ENCODE results near the gene PPP1R1B.
"Not testable (repeated sequence)": the region's sequence is repeated elsewhere in the genome, so short reads cannot be mapped to it uniquely, and the experiment has no call there.

The PPP1R1B gene

GRCh38 chr17:39626171-39627046 lies at the start of gene PPP1R1B:
Gene PPP1R1B (plus strand): TSS chr17:39626952. CDS start chr17:39627393, 441 bp downstream.
- no peak for DNase-seq

- DNase-seq: no peak
Measured at GRCh38 chr17:39578272-39578671, 48.5 kb upstream of the PPP1R1B start.

GRCh38 chr17:39579318-39580081 lies 47.3 kb upstream of the PPP1R1B start:
- DNase-seq: no peak

GRCh38 chr17:39580082-39580468 lies 46.7 kb upstream of the PPP1R1B start:
- no peak for DNase-seq

DNA sequence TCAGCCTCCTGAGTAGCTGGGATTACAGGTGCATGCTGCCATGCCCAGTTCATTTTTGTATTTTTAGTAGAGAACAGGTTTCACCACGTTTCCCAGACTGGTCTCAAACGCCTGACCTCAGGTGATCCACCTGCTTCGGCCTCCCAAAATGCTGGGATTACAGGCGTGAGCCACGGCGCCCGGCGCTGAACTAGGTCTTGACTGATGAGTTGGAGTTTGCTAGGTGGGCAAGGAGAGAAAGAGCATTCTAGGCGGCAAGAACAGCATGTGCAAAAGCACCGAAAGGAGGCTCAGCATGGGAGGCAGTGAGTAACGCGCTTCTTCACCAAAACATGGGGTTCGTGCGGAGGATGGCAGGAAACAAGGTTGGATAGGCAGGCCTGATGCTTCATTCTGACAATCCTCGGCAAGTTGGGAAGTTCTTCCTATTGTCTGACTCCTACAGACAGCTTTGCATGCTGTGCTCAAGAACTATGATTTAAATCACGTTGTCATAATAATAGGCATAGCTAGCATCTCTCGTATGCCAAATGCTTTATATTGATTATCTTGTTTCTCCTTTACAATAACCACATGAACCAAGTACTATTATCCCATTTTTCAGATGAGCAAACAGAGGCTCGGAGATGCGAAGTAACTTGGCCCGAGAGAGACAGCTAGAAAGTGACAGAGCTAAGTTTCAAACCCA lies 45.5 kb upstream of the PPP1R1B start:
- no peak for DNase-seq

GRCh38 chr17:39581759-39582085 lies 45.0 kb upstream of the PPP1R1B start:
- no peak for DNase-seq

GRCh38 chr17:39582658-39583057 lies 44.1 kb upstream of the PPP1R1B start:
- DNase-seq: no peak

GRCh38 chr17:39590180-39590579 lies 36.6 kb upstream of the PPP1R1B start:
- not testable (repeated sequence) for DNase-seq

DNA sequence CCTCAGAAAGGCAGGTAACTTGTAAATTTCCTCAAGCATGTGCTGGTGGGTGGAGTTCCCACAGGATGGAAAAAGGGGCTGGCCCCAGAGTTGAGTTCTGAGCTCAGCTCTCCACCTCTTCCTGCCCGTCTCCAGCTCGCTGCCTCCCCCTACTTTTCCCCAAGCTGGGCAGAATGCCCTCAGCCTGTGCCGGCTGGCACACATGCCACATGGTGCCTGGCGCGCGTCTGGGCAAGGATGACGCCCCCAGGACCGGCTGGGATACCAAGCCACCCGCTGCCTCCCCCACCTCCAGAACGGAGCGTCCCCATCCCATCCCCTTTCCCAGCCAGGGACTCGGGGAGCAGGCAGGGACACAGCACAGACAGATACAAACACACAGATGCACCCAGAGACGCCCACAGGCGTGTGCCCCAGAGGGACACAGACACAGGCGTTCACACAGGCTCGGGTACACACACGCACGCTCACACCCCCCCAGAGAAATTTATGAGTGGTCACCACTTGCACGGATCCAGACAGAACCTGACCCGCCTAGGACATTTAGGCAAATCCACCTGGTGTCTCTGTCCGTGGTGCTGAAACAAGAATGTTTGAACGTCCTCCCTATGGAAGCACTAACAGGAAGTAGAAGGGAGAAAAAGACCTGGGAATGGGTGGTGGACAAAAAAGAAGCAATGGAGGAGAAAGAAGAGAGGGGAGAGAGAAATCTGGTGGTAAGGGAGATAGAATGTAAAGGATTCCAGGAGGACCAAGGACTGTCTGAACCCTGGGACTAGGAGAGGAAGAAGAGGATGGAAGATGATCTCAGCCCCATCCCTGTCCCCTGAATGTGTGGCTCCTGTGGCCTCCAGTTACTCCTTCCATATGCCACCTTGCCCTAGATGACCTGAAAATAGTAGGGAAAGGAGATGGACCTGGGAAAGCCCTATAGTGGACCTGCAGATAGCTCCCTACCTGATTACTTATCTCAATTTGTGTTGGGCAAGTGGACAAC lies 34.5 kb upstream of the PPP1R1B start:
- no peak for DNase-seq

GRCh38 chr17:39593371-39593770 lies 33.4 kb upstream of the PPP1R1B start:
- no peak for DNase-seq

GRCh38 chr17:39595294-39595693 lies 31.5 kb upstream of the PPP1R1B start:
- DNase-seq: no peak

GRCh38 chr17:39595928-39596510 lies 30.7 kb upstream of the PPP1R1B start:
- DNase-seq: no peak

GRCh38 chr17:39596543-39597267 lies 30.0 kb upstream of the PPP1R1B start:
- DNase-seq: no peak

DNA sequence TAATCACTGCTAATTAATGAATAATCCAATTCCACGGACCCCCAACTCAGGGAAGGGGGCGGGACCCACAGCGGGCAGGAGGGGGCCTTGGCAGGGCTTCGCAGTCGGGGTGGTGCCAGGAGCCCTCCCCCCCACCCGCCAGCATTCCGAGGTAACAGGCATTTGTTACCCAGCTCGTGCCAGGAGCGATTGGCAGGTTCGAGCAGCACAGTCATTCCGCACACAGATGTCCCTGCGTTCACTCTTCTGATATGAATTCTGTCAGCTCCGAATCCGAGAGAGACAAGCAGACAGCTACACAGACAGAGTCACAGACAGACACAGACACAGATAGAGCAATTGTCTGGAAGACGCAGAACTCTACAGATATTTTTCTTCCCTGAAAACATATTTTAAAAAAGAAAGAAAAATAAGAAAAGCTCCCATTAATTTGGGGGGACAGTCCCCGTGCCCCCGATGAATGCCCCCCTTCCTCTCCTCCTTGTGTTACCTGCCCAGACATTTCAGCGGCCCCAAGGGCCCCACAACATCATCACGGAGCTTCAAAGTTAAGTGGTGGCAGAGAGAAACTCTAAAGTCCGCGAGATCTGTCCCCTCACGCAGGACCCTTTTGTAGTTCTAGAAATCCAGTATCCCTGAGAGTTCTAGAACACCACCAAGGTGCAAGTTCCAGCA lies 29.2 kb upstream of the PPP1R1B start:
- DNase-seq: no peak

DNA sequence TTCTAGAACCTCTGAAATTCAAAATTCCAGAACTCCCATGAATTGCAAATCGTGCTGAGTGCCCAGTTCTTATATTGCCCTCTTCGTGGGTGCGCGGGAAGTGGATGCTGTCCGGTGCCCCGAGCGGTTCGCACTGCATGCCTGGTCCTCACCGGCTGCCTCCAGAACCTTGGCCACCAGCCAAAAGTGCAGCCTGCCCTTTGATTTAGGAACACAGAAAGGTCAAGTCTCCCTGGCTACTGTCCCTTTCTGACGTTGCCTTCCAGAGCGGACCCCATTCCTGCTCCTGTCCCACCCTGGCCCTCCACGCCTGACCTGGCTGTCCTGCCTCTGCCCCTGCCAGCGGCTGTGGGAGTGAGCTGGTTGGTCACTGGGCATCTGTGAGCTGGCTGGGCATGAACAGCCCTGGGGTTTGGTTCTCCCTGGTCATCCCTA lies 28.7 kb upstream of the PPP1R1B start:
- no peak for DNase-seq

GRCh38 chr17:39598630-39599003 lies 28.1 kb upstream of the PPP1R1B start:
- DNase-seq: no peak

DNA sequence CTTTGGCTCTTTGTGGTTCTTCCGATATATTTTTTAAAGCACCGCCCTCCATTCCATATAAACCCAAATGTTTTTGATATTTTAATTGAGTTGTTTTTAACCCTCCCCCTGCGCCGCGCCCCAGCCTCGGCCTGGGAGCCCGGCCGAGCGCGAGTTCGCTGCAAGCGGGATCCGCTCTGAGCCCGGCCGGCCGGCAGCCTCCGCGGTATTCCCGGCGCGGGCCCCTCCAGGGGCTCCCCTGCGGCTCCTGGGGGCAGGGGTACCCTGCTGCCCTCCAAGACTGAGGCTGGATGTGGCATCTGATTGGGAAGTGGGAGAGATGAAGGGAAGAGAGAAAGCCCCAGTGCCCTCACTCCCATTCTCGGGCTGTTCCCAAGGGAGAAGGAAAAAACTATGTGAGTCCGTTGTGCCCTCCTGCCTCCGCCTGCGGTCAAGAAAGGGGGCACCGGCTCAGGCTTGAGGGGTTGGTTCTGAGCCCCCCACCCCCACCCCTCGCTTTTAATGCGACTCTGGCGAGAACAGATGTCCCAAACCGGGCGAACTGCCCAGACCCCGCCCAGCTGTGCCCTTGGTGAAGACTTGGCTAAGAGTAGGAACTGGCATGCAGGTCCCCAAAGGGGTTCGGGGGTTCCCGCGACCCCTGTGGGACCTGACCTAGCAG lies 27.6 kb upstream of the PPP1R1B start:
- no peak for DNase-seq

GRCh38 chr17:39599665-39600231 lies 27.0 kb upstream of the PPP1R1B start:
- no peak for DNase-seq

DNA sequence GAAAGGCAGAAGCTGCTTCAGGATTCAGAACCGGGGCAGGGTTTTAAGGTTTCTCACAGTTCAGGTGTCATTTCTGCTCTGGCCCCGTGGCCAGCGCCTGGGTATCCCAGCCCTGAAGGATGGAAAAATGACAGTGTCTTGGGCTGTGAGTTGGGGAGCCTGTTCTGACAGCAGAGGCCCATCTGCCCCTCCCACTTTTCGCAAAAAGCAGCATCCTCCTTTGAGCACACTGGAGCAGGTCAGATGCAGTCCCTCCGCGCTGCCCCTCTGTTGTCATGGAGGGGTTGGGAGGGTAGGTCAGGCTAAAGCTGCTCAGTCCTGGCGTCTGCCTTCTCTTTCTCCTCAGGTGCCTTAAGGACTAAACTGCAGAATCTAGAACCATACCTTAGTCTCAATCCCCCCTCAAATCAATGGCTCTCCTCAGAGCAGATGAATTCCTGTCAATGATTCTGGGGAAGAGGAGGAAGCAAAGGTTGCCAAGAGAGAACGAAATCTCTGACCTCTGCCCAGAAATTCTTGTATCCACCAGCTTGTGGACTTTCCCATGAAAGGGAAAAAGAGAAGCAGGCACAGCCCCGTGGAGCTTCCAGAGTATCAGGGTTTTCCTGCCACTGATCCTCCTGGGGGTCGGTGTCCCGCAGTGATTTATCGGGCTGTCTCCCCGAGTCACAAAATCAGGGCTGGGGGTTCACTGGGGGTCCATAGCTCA lies 26.3 kb upstream of the PPP1R1B start:
- no peak for DNase-seq
